ENCODE data around the gene SMIM26.
"Not testable (repeated sequence)": the region's sequence is repeated elsewhere in the genome, so short reads cannot be mapped to it uniquely, and the experiment has no call there.

Gene SMIM26

GRCh38 chr20:18566892-18567738 lies at the start of gene SMIM26:
SMIM26 (plus strand) TSS chr20:18567432; CDS start chr20:18567479, 47 bp downstream.
- DNase-seq (ENCODE audit: low read depth in 2 of 2), result peak; percentile 85 to 90

- DNase-seq (ENCODE audit: low read depth in 2 of 2), result not testable (repeated sequence)
These were observed 45.2 kb upstream of the SMIM26 start for GRCh38 chr20:18522066-18522465.

GRCh38 chr20:18523066-18523465 lies 44.2 kb upstream of the SMIM26 start:
- DNase-seq (ENCODE audit: low read depth in 2 of 2), result no peak

- DNase-seq (ENCODE audit: low read depth in 2 of 2), result no peak
These were observed 42.6 kb upstream of the SMIM26 start for GRCh38 chr20:18524646-18525045.

- DNase-seq (ENCODE audit: low read depth in 2 of 2), result not testable (repeated sequence)
These were observed 40.5 kb upstream of the SMIM26 start for GRCh38 chr20:18526761-18527160.

- DNase-seq (ENCODE audit: low read depth in 2 of 2), result no peak
These were observed 39.9 kb upstream of the SMIM26 start for GRCh38 chr20:18527339-18527738.

GRCh38 chr20:18527836-18528235 lies 39.4 kb upstream of the SMIM26 start:
- DNase-seq (ENCODE audit: low read depth in 2 of 2), result no peak

GRCh38 chr20:18529041-18529440 lies 38.2 kb upstream of the SMIM26 start:
- no peak for DNase-seq (ENCODE audit: low read depth in 2 of 2)

- no peak for DNase-seq (ENCODE audit: low read depth in 2 of 2)
These were observed 34.6 kb upstream of the SMIM26 start for GRCh38 chr20:18532626-18533025.

- no peak for DNase-seq (ENCODE audit: low read depth in 2 of 2)
These were observed 33.7 kb upstream of the SMIM26 start for GRCh38 chr20:18533491-18533890.

- DNase-seq (ENCODE audit: low read depth in 2 of 2), result no peak
These were observed 33.1 kb upstream of the SMIM26 start for GRCh38 chr20:18533978-18534644.

- no peak for DNase-seq (ENCODE audit: low read depth in 2 of 2)
These were observed 29.6 kb upstream of the SMIM26 start for GRCh38 chr20:18537651-18538050.

GRCh38 chr20:18541741-18542140 lies 25.5 kb upstream of the SMIM26 start:
- DNase-seq (ENCODE audit: low read depth in 2 of 2), result no peak

- DNase-seq (ENCODE audit: low read depth in 2 of 2), result no peak
These were observed 24.0 kb upstream of the SMIM26 start for GRCh38 chr20:18543216-18543615.

GRCh38 chr20:18543932-18544331 lies 23.3 kb upstream of the SMIM26 start:
- no peak for DNase-seq (ENCODE audit: low read depth in 2 of 2)

GRCh38 chr20:18545566-18545965 lies 21.7 kb upstream of the SMIM26 start:
- no peak for DNase-seq (ENCODE audit: low read depth in 2 of 2)

- no peak for DNase-seq (ENCODE audit: low read depth in 2 of 2)
These were observed 18.8 kb upstream of the SMIM26 start for GRCh38 chr20:18548465-18548864.

GRCh38 chr20:18553746-18554145 lies 13.5 kb upstream of the SMIM26 start:
- DNase-seq (ENCODE audit: low read depth in 2 of 2), result no peak

- no peak for DNase-seq (ENCODE audit: low read depth in 2 of 2)
These were observed 483 bp downstream of the SMIM26 start for GRCh38 chr20:18567739-18568091.

- no peak for DNase-seq (ENCODE audit: low read depth in 2 of 2)
These were observed 3.8 kb downstream of the SMIM26 start for GRCh38 chr20:18571009-18571408.

GRCh38 chr20:18571578-18571977 lies 4.3 kb downstream of the SMIM26 start:
- no peak for DNase-seq (ENCODE audit: low read depth in 2 of 2)

- DNase-seq (ENCODE audit: low read depth in 2 of 2), result no peak
These were observed 10.7 kb downstream of the SMIM26 start for GRCh38 chr20:18577942-18578341.

GRCh38 chr20:18578581-18578980 lies 11.3 kb downstream of the SMIM26 start:
- no peak for DNase-seq (ENCODE audit: low read depth in 2 of 2)
